Muscle layer of colon (tissue), 2 donors: ENCODE measurements around the gene CTU1.

ENCODE experiments used
- H3K27ac ChIP-seq: one replicate; pipeline ENCODE4 v1.7.0; 2013; ENCODE audit warnings: low read depth, mild to moderate bottlenecking, low read length, moderate library complexity
- H3K27me3 ChIP-seq, 2 donors: one replicate each; pipeline ENCODE4 v1.7.0; 2013; ENCODE audit warnings: low read length in 2 of 2, mild to moderate bottlenecking in 2 of 2; ENCODE audit not compliant: insufficient read depth in 2 of 2, control insufficient read depth in 1 of 2
- H3K36me3 ChIP-seq: one replicate; pipeline ENCODE4 v1.7.0; 2013; ENCODE audit warnings: mild to moderate bottlenecking, low read length; ENCODE audit not compliant: insufficient read depth
- H3K4me1 ChIP-seq: one replicate; pipeline ENCODE4 v1.7.0; 2013; ENCODE audit warnings: mild to moderate bottlenecking, low read length; ENCODE audit not compliant: insufficient read depth
- H3K4me3 ChIP-seq, 2 donors: one replicate each; pipeline ENCODE4 v1.7.0; 2013; ENCODE audit warnings: low read length in 2 of 2, low read depth in 1 of 2, mild to moderate bottlenecking in 1 of 2, moderate library complexity in 1 of 2
- H3K9ac ChIP-seq: one replicate; pipeline ENCODE4 v1.7.0; 2013; ENCODE audit warnings: low read length
- H3K9me3 ChIP-seq: one replicate; pipeline ENCODE4 v1.7.0; 2013; ENCODE audit warnings: mild to moderate bottlenecking, low read length
- donor health status: abdominal sarcoma.
- donor health status: Adenocarcinoma of cecum.

The CTU1 gene

GRCh38 chr19:51078731-51079130, 29.5 kb downstream of the CTU1 start:
- Histone ChIP-seq H3K4me3 (no peak overlapping the region), H3K27me3 (peaks cover 0 to 5% of the 10 kb centered on the region in 2 donors), H3K36me3 (no peaks in the 10 kb centered on the region)

DNA sequence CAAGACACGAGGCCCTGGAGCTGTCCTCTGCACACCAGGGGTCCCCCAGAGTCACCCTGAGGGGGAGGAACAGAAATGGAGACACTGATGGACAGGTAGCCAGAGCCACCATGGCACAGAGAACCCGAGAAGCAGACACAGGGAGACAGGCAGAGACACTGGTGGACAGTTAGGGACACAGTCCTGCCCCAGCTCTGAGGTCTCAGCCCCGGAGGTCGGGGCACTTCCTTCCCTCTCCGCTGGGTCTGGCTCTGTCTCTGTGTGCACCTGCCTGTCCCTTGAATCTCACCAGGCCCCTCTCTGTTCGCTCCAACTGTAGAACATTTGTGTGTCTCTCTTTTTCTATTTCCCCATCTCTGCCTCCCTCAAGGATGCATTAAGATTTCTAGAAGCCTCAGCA, 30.1 kb downstream of the CTU1 start:
- Histone ChIP-seq H3K36me3 (no peaks in the 10 kb centered on the region), H3K9ac (no peak overlapping the region), H3K27me3 (peaks cover 0 to 5% of the 10 kb centered on the region in 2 donors), H3K27ac (no peak overlapping the region), H3K4me1 (no peaks in the 10 kb centered on the region), H3K9me3 (peaks cover 11% of the 10 kb centered on the region), H3K4me3 (no peak overlapping the region)

More at GRCh38 chr19:51078731-51079130, 29.5 kb downstream of the CTU1 start:
- peaks cover 10% of the 10 kb centered on the region for H3K9me3 ChIP-seq
- H3K27ac ChIP-seq = no peak overlapping the region
- H3K9ac ChIP-seq = no peak overlapping the region
- no peaks in the 10 kb centered on the region for H3K4me1 ChIP-seq

DNA sequence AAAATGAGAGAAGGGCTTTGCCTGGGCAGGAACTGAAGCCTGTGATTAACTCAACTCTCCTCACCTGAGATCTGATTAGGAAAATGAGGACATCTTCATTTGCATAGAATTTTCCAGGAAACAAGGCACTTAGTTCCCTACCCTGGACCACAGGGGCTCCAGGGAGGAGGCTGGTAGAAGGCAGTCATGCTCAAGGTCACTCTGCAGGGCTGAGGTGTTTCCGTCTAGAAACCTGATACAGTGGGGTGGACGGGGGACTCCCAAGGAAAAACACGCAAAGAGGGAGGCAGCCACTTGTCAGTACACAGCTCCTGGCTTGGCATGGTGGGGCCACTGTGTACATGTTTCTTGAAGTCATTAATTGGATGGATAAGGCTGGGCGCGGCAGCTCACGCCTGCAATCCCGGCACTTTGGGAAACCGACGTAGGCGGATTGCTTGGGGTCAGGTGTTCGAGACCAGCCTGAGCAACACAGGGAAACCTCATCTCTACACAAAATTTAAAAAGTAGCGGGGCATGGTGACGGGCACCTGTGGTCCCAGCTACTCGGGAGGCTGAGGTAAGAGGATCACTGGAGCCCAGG, 31.5 kb downstream of the CTU1 start:
- H3K4me1 ChIP-seq = no peaks in the 10 kb centered on the region
- H3K4me3 ChIP-seq = no peak overlapping the region
- H3K27me3 ChIP-seq = peaks cover 0 to 5% of the 10 kb centered on the region in 2 donors
- H3K9ac ChIP-seq = no peak overlapping the region
- H3K36me3 ChIP-seq = no peaks in the 10 kb centered on the region
- H3K27ac ChIP-seq = no peak overlapping the region
- H3K9me3 ChIP-seq = peaks cover 11% of the 10 kb centered on the region

- no peaks in the 10 kb centered on the region for H3K27me3 ChIP-seq
- H3K9me3 ChIP-seq = peaks cover 11% of the 10 kb centered on the region
- H3K4me1 ChIP-seq = no peaks in the 10 kb centered on the region
- no peaks in the 10 kb centered on the region for H3K36me3 ChIP-seq
- H3K9ac ChIP-seq = no peak overlapping the region
- H3K4me3 ChIP-seq = no peak overlapping the region
- H3K27ac ChIP-seq = no peak overlapping the region
These were observed 32.2 kb downstream of the CTU1 start for GRCh38 chr19:51075998-51076397.

- H3K27me3 ChIP-seq = peaks cover 3 to 4% of the 10 kb centered on the region in 2 donors
- H3K4me3 ChIP-seq = no peak overlapping the region
- peaks cover 11% of the 10 kb centered on the region for H3K9me3 ChIP-seq
- no peak overlapping the region for H3K27ac ChIP-seq
- no peak overlapping the region for H3K9ac ChIP-seq
- H3K4me1 ChIP-seq = no peaks in the 10 kb centered on the region
- no peaks in the 10 kb centered on the region for H3K36me3 ChIP-seq
These were observed 37.2 kb downstream of the CTU1 start for GRCh38 chr19:51071095-51071405.

DNA sequence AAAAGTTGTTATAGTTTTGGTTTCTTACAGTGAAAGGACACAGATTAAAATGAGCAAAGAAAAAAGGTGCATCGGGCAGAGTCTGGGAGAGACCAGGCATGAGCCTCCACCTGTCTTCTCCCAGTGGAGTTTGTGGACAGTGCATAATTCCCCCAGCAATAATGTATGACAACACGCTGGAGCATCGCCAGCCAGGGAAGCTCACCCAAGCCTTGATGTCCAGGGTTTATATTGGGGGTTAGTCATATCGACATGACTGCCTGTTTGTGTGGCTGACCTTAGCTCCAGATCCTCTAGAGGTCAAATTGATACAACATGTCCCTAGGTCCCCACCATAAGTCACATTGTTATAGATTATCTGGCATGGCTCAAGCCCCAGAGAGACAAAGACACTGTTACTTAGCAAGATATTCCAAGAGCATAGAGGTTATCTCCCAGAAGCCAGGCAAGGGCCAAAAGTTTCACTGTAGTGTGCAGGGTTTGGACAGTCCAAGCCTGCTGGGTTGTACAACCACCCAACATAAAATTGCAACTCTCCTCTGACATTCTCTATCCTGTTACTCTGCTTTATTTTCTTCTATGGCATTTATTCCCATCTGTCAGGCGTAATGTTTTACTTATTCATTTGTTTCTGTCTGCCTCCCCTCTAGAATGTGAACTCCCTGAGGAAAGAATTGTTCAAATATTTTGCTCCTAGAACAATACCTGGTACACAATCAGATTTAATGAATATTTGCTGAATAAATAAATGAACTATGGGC, 37.7 kb downstream of the CTU1 start:
- no peak overlapping the region for H3K9ac ChIP-seq
- H3K36me3 ChIP-seq = no peaks in the 10 kb centered on the region
- no peak overlapping the region for H3K4me3 ChIP-seq
- H3K27ac ChIP-seq = no peak overlapping the region
- peaks cover 11% of the 10 kb centered on the region for H3K9me3 ChIP-seq
- no peaks in the 10 kb centered on the region for H3K4me1 ChIP-seq
- H3K27me3 ChIP-seq = peaks cover 7 to 10% of the 10 kb centered on the region in 2 donors

DNA sequence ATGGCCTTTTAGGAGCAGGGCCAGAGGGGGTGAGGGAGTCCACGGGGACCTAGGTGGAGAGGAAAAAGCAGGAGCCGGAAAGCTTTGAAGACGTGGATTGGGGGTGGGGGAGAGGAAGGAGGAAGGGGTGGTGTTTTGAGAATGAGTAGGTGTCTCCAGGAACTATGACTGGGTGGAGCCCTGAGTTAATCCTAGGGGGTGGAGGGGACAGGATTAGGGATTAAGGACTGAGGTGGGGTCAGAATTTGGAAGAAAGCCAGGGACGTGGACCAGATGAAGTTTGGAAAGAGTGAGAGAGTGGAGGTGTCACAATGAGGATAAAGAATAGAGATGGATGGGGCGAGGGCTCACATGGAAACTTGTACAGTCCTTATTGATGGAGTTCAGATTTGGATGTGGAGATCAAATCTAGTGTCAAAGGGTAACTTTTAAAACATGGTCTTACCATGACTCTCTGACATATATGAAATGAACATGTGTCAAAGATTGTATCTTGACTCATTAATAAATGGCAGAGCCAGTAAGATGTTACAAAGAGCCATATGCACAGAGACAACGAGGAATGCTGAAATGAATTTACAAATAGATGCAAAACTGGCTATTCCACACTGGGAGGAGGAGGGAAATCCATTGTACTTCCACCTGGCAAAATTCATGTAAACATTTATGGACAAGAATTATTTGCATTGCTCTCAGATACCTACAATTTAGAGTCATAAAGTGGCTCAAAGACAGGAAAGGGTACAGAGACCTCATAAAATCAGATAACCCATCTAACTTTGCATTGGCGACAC, 41.6 kb downstream of the CTU1 start:
- Histone ChIP-seq H3K9me3 (no peaks in the 10 kb centered on the region), H3K27ac (no peak overlapping the region), H3K4me3 (no peak overlapping the region), H3K27me3 (peaks cover 7 to 25% of the 10 kb centered on the region in 2 donors), H3K4me1 (no peaks in the 10 kb centered on the region), H3K36me3 (no peaks in the 10 kb centered on the region), H3K9ac (no peak overlapping the region)

DNA sequence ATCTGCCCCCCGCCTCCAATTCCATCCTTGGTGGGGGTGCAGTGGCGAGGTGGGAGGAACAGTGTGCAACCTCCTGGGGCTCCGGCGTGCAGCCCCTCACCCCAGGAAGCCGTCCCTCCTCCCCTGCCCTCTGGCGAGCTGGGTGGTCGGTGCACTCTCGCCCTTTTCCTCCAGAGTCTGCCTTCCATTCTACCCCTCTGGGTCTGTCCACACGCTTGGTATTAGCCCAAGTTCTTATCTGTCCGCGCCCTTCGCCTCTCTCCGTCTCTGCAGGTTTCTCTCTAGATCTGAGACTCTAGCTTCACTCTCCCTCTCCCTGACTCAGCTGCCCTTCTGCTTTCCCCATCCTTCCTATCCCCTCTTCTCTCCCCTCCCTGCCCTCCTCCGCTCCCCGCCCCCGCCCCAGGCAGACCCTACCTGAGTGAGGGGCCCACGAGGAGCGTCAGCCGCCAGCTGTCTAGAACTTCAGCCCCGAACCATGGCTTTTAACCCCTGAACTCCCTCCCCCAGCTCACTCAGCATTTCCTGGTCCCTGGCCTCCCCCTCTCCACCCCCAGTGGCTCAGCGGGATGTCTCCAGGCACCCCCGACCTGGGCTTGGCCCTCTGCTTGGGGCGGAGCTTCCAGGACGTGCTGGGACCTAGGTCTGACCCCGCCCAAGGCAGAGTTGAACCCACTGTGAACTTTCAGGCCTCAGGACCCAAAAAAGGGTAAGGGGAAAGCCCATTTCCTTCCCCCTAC, 42.8 kb downstream of the CTU1 start:
- peaks cover 12 to 25% of the 10 kb centered on the region in 2 donors for H3K27me3 ChIP-seq
- H3K9me3 ChIP-seq = no peaks in the 10 kb centered on the region
- no peak overlapping the region for H3K4me3 ChIP-seq
- H3K9ac ChIP-seq = no peak overlapping the region
- H3K4me1 ChIP-seq = no peaks in the 10 kb centered on the region
- H3K36me3 ChIP-seq = no peaks in the 10 kb centered on the region
- no peak overlapping the region for H3K27ac ChIP-seq

DNA sequence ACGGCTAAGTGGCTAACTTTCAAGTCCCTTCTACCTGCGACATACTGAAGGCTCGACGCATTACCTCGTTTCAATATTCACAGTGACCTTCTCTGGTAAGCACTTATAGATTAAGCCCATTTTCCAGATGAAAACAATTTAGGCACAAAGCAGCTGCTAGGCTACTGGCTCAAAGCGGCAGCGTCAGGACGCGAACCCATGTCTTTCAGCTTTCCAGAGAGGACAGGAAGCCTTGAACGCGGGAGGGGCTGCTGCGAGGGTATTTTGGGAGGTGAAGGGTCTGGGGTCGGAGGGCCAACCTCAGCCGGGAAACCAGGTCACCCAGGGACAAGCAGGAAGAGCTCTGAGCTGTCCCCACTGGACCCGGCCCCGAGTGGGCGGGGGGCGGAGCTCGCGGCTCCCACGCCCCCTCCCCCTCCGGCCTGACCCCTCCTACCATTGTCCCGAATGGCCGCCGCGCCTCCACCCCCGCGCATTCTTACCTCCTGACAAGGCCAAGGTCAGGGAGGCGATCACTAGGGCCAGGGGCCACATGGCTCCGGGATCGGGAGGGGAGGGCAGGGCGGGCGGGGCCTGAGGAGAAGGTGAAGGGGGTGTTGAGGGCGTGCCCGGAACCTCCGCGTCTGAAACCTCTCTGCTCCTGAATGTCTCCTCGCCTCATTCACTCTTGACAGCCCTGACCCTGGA, 43.5 kb downstream of the CTU1 start, which contains the start of gene KLK13:
Gene KLK13 (minus strand): TSS at position 559 of the 687 bp plus-strand sequence. CDS start 25 bp downstream, at position 534.
- H3K27ac ChIP-seq = no peak within 1 kb of the TSS
- no peak within 1 kb of the TSS for H3K4me3 ChIP-seq
- no peaks in the 10 kb centered on the region for H3K36me3 ChIP-seq
- peaks cover 12 to 25% of the 10 kb centered on the region in 2 donors for H3K27me3 ChIP-seq
- H3K9ac ChIP-seq = no peak within 1 kb of the TSS
- no peaks in the 10 kb centered on the region for H3K4me1 ChIP-seq
- H3K9me3 ChIP-seq = no peaks in the 10 kb centered on the region

DNA sequence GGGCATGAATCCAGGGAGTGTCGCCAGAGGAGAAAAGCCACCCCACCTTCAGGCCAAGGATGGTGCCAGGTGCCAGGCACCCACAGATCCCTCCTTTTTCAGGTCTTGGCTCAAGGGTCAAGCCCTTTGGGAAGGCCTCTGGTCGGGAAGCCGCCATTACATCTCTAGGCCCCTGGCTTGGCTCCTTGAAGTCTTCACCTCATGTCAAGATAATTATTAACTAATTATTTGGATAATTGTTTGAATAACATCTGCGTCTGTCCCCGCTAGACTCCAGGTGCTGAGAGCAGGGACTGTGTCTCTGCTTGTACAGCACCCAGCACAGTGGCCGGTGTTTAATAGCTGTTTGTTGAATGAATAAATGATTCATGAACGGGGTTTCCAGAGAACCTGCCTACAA, 44.5 kb downstream of the CTU1 start:
- peaks cover 12 to 25% of the 10 kb centered on the region in 2 donors for H3K27me3 ChIP-seq
- H3K4me3 ChIP-seq = no peak overlapping the region
- H3K9ac ChIP-seq = no peak overlapping the region
- no peaks in the 10 kb centered on the region for H3K9me3 ChIP-seq
- no peak overlapping the region for H3K27ac ChIP-seq
- H3K4me1 ChIP-seq = no peaks in the 10 kb centered on the region
- no peaks in the 10 kb centered on the region for H3K36me3 ChIP-seq
